ENCODE measurements around the gene CHST12.

GRCh38 chr7:2478399-2478785, 75.0 kb downstream of the CHST12 start:
- TF ChIP-seq POLR2AphosphoS5 (IDR thresholded peaks at IDR 0.05; ENCODE audit: low read depth, low read length) (no peak), POLR2A (IDR thresholded peaks at IDR 0.05; ENCODE audit: low read depth, low read length) (no peak), TAF1 (IDR thresholded peaks at IDR 0.05; ENCODE audit: borderline replicate concordance, low read depth, low read length) (no peak)

All from GM12892 (cell line).